Measurements from ENCODE around the gene RUNX1. TPM values are rescaled to one million over a fixed set of nuclear protein-coding genes. Genes with fewer than 3 reads are reported as not detected.

The RUNX1 gene
- polyA plus RNA-seq, 6 donors from 2014 or later, result 8.8 to 20.7 (median 14.6) TPM

- DNase-seq (no peak), ATAC-seq (ENCODE audit: low read depth in 2 of 2) (no peak)
- peak overlapping the region in 1 of 6 donors; percentile 62 for H3K27ac Mint-ChIP-seq
- H3K27me3 Mint-ChIP-seq, result peaks cover 0 to 8% (median 0%) of the 10 kb centered on the region in 3 donors
- no peaks in the 10 kb centered on the region for H3K36me3 Mint-ChIP-seq
- H3K9me3 Mint-ChIP-seq, result no peaks in the 10 kb centered on the region
- peaks cover 25 to 32% (median 29%) of the 10 kb centered on the region in 3 donors for H3K4me1 Mint-ChIP-seq
- no peak overlapping the region for H3K4me3 Mint-ChIP-seq
Measured at GRCh38 chr21:35053356-35054096, 4.4 kb upstream of the RUNX1 start.

- H3K9me3 Mint-ChIP-seq, result no peaks in the 10 kb centered on the region
- ATAC-seq (ENCODE audit: low read depth in 2 of 2), result no peak
- peaks cover 0 to 7% (median 0%) of the 10 kb centered on the region in 3 donors for H3K27me3 Mint-ChIP-seq
- no peak overlapping the region for H3K4me3 Mint-ChIP-seq
- H3K36me3 Mint-ChIP-seq, result no peaks in the 10 kb centered on the region
- DNase-seq, result no peak
- H3K27ac Mint-ChIP-seq, result peak overlapping the region in 1 of 6 donors; percentile 34
- H3K4me1 Mint-ChIP-seq, result peaks cover 27 to 40% (median 34%) of the 10 kb centered on the region in 3 donors
Measured at GRCh38 chr21:35052801-35053200, 3.7 kb upstream of the RUNX1 start.

- DNase-seq (peak; percentile 61), ATAC-seq (ENCODE audit: low read depth in 2 of 2) (peak; percentile 34 to 36)
- no peaks in the 10 kb centered on the region for H3K36me3 Mint-ChIP-seq
- H3K9me3 Mint-ChIP-seq, result no peaks in the 10 kb centered on the region
- peak overlapping the region; percentile 43 to 98 (median 90) for H3K4me3 Mint-ChIP-seq
- H3K27ac Mint-ChIP-seq, result peak overlapping the region; percentile 81 to 99 (median 96)
- H3K27me3 Mint-ChIP-seq, result no peaks in the 10 kb centered on the region
- peaks cover 41 to 54% (median 49%) of the 10 kb centered on the region in 3 donors for H3K4me1 Mint-ChIP-seq
Measured at GRCh38 chr21:35051287-35051818, 2.3 kb upstream of the RUNX1 start.

- ATAC-seq (ENCODE audit: low read depth in 2 of 2), result peak; percentile 23 to 29
- no peaks in the 10 kb centered on the region for H3K9me3 Mint-ChIP-seq
- H3K27me3 Mint-ChIP-seq, result no peaks in the 10 kb centered on the region
- DNase-seq, result peak; percentile 61
- peak overlapping the region; percentile 43 to 98 (median 90) for H3K4me3 Mint-ChIP-seq
- H3K4me1 Mint-ChIP-seq, result peaks cover 49 to 61% (median 55%) of the 10 kb centered on the region in 3 donors
- peak overlapping the region; percentile 81 to 99 (median 96) for H3K27ac Mint-ChIP-seq
- no peaks in the 10 kb centered on the region for H3K36me3 Mint-ChIP-seq
Measured at GRCh38 chr21:35050348-35051286, 1.5 kb upstream of the RUNX1 start.

DNA sequence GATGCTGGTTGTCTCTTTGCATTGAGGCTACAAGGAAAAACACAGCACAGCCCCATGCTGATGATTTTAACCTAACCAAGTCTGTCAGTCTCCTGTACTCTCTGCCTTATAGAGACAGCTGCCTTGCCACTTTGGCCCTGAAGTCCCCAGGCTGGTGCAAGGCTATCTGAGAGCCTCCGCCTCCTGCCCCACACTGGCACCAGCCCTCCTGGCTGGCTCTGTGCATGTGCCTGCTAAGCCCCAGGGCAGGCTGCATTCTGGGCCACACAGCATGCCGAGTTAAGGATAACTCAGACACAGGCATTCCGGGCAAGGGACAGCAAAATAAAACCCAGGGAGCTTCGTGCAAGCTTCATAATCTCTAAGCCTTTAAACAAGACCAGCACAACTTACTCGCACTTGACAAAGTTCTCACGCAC is 910 bp downstream of the RUNX1 start:
- H3K9me3 Mint-ChIP-seq, result no peaks in the 10 kb centered on the region

GRCh38 chr21:35046880-35047229 is 2.2 kb downstream of the RUNX1 start:
- Mint-ChIP-seq H3K9me3 (no peaks in the 10 kb centered on the region), H3K4me3 (peak overlapping the region; percentile 86 to 98 (median 94)), H3K36me3 (peaks cover 6 to 11% of the 10 kb centered on the region in 2 donors), H3K27me3 (no peaks in the 10 kb centered on the region), H3K27ac (peak overlapping the region; percentile 93 to 99 (median 98)), H3K4me1 (peaks cover 80 to 85% (median 82%) of the 10 kb centered on the region in 3 donors)
- no peak for ATAC-seq (ENCODE audit: low read depth in 2 of 2)
- no peak for DNase-seq

More for the DNA sequence above, 910 bp downstream of the RUNX1 start:
- ATAC-seq (ENCODE audit: low read depth in 2 of 2) (peak in 1 of 2 donors; percentile 4), DNase-seq (no peak)
- Mint-ChIP-seq H3K4me1 (peaks cover 72 to 75% (median 73%) of the 10 kb centered on the region in 3 donors), H3K4me3 (peak overlapping the region; percentile 86 to 98 (median 94)), H3K27me3 (no peaks in the 10 kb centered on the region), H3K36me3 (peaks cover 0 to 3% of the 10 kb centered on the region in 2 donors), H3K27ac (peak overlapping the region; percentile 93 to 99 (median 98))

GRCh38 chr21:35046263-35046624 is 2.9 kb downstream of the RUNX1 start:
- Mint-ChIP-seq H3K27me3 (no peaks in the 10 kb centered on the region), H3K36me3 (peaks cover 6 to 11% of the 10 kb centered on the region in 2 donors)
- no peak for ATAC-seq (ENCODE audit: low read depth in 2 of 2)

GRCh38 chr21:35045542-35046262 is 3.4 kb downstream of the RUNX1 start:
- Mint-ChIP-seq H3K27me3 (no peaks in the 10 kb centered on the region), H3K36me3 (peaks cover 6 to 11% of the 10 kb centered on the region in 2 donors), H3K4me3 (peak overlapping the region; percentile 86 to 98 (median 94)), H3K27ac (peak overlapping the region; percentile 11 to 99 (median 89)), H3K9me3 (no peaks in the 10 kb centered on the region), H3K4me1 (peaks cover 76 to 86% (median 80%) of the 10 kb centered on the region in 3 donors)
- no peak for ATAC-seq (ENCODE audit: low read depth in 2 of 2)
- no peak for DNase-seq

More at GRCh38 chr21:35046263-35046624, 2.9 kb downstream of the RUNX1 start:
- Mint-ChIP-seq H3K9me3 (no peaks in the 10 kb centered on the region), H3K4me3 (peak overlapping the region; percentile 86 to 98 (median 94)), H3K27ac (peak overlapping the region; percentile 60 to 99 (median 94)), H3K4me1 (peaks cover 80 to 86% (median 82%) of the 10 kb centered on the region in 3 donors)
- no peak for DNase-seq

DNA sequence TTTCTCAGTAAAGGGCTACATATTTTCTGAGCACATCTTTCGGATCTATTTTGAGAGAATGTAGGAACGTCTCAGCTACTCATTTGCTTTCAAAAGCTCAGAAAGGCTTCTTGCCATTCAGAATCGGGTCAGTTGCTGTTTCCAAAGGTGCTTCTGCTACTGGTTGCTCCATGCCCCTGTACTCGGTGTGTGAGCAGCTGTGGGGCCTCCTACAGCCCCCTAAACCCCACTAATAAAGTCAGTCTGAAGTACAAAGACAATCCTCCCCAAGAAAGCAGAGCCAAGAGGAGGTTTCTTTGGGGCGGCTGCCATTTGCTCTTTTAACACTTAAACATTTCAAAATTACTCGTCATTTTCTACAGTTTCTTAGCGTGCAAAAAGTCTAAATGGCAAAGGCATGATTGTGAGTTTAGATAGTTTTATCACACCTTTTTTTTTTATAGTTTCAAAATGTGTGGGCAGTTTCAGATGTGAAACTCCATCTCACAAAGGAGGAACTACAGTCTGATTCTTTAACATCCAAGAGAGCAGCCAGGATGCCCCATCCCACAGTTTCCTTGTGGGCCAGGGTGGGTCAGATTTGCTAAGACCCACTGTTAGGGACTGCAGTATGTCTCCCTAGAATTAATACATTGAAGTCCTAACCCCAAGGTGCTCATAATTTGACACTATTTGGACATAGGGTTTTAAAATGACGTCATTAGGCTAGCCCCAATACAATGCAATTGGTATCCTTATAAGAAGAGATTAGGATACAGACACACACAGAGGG is 4.1 kb downstream of the RUNX1 start:
- Mint-ChIP-seq H3K4me3 (peak overlapping the region; percentile 52 to 98 (median 94)), H3K27me3 (no peaks in the 10 kb centered on the region)

GRCh38 chr21:35044128-35044527 is 5.0 kb downstream of the RUNX1 start:
- no peak for DNase-seq
- H3K27ac Mint-ChIP-seq, result peak overlapping the region in 2 of 6 donors; percentile 49 to 93
- H3K9me3 Mint-ChIP-seq, result no peaks in the 10 kb centered on the region
- H3K4me1 Mint-ChIP-seq, result peaks cover 64 to 81% (median 71%) of the 10 kb centered on the region in 3 donors
- H3K36me3 Mint-ChIP-seq, result peaks cover 6 to 11% of the 10 kb centered on the region in 2 donors
- no peak for ATAC-seq (ENCODE audit: low read depth in 2 of 2)
- H3K27me3 Mint-ChIP-seq, result no peaks in the 10 kb centered on the region
- H3K4me3 Mint-ChIP-seq, result peak overlapping the region; percentile 8 to 94 (median 60)

More for the DNA sequence above, 4.1 kb downstream of the RUNX1 start:
- ATAC-seq (ENCODE audit: low read depth in 2 of 2), result no peak
- H3K27ac Mint-ChIP-seq, result peak overlapping the region; percentile 45 to 99 (median 89)
- peak; percentile 25 for DNase-seq
- H3K36me3 Mint-ChIP-seq, result peaks cover 6 to 11% of the 10 kb centered on the region in 2 donors
- H3K4me1 Mint-ChIP-seq, result peaks cover 72 to 86% (median 78%) of the 10 kb centered on the region in 3 donors
- H3K9me3 Mint-ChIP-seq, result no peaks in the 10 kb centered on the region

DNA sequence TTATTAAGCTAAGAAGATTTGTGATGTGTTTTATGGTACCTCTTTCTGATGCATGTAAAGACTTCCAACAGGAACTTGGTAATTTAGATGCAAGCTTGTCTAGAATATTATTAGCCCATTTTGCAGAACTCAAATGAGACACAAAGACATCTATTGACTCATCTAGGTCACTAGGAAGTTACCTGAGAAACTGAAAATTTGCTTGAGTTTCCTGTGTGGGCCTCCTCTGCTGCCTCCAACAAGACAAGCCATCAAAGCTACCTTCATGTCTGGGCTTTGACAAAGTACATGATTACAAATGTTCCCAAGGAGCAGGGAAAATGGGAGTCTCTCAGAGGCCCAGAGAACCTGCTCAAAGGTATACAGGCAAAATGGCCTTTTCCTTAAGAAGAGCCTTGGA is 5.6 kb downstream of the RUNX1 start:
- peaks cover 6 to 11% of the 10 kb centered on the region in 2 donors for H3K36me3 Mint-ChIP-seq
- DNase-seq (no peak), ATAC-seq (ENCODE audit: low read depth in 2 of 2) (no peak)
- H3K27ac Mint-ChIP-seq, result peak overlapping the region in 2 of 6 donors; percentile 49 to 88
- H3K9me3 Mint-ChIP-seq, result no peaks in the 10 kb centered on the region
- H3K27me3 Mint-ChIP-seq, result no peaks in the 10 kb centered on the region
- peaks cover 62 to 86% (median 75%) of the 10 kb centered on the region in 3 donors for H3K4me1 Mint-ChIP-seq
- H3K4me3 Mint-ChIP-seq, result peak overlapping the region in 6 of 8 donors; percentile 8 to 80 (median 58)

DNA sequence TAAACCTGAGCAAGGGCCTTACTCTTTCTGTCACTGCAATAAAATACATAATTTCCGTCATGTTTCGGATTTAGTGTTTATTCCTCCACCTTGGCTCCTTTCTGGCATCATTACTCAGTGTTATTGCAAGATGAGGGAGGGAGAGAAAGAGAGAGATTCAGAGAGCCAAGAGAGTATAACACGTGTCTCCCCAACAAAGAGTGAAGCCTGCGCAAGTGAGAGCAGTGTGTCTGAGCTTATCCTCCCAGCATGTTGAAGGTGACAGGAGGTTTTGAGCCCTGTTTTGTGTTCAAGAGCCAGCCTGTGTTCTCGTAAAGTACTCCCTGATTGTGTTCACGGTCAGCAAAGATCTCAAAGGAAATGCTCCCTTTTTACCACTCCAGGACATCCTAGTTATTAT is 6.3 kb downstream of the RUNX1 start:
- H3K4me3 Mint-ChIP-seq, result peak overlapping the region in 7 of 8 donors; percentile 15 to 74 (median 56)
- peak overlapping the region in 3 of 6 donors; percentile 63 to 88 (median 86) for H3K27ac Mint-ChIP-seq
- ATAC-seq (ENCODE audit: low read depth in 2 of 2) (no peak), DNase-seq (no peak)
- H3K4me1 Mint-ChIP-seq, result peaks cover 56 to 90% (median 75%) of the 10 kb centered on the region in 3 donors
- H3K36me3 Mint-ChIP-seq, result peaks cover 6 to 11% of the 10 kb centered on the region in 2 donors
- H3K27me3 Mint-ChIP-seq, result no peaks in the 10 kb centered on the region
- H3K9me3 Mint-ChIP-seq, result no peaks in the 10 kb centered on the region

Measured in naive B cell (primary cell).